Aorta (tissue), 5 donors: Measurements from ENCODE around the gene LRRC8E. TPM values are rescaled to one million over a fixed set of nuclear protein-coding genes. Genes with fewer than 3 reads are reported as not detected.
"Not testable (repeated sequence)": the region's sequence is repeated elsewhere in the genome, so short reads cannot be mapped to it uniquely, and the experiment has no call there.

Experiments
- ATAC-seq: fragments of 200-7000 bp; cut with Tn5 transposase; one replicate; pipeline ENCODE4 v1.9.1; 2022; ENCODE audit warnings: moderate library complexity; ENCODE audit not compliant: low FRiP score
- DNase-seq, 2 donors: peaks; one replicate each; pipeline ENCODE4 v3.0.0-alpha.2; 2020
- H3K27ac ChIP-seq, 2 donors: one replicate each; pipeline ENCODE4 v1.5.1; 2013; ENCODE audit warnings: low read length in 2 of 2, mild to moderate bottlenecking in 2 of 2, moderate library complexity in 2 of 2, control low read depth in 1 of 2, inconsistent platforms in 1 of 2, low read depth in 1 of 2
- H3K27me3 ChIP-seq, 2 donors: one replicate each; pipeline ENCODE4 v1.6.1; 2013; ENCODE audit warnings: control low read depth in 1 of 2, low read length in 1 of 2, mild to moderate bottlenecking in 1 of 2, moderate library complexity in 1 of 2; ENCODE audit not compliant: insufficient read depth in 2 of 2, control insufficient read depth in 1 of 2
- H3K36me3 ChIP-seq, 2 donors: one replicate each; pipeline ENCODE4 v1.6.1; 2013; ENCODE audit warnings: control low read depth in 1 of 2, low read length in 1 of 2, mild to moderate bottlenecking in 1 of 2; ENCODE audit not compliant: insufficient read depth in 2 of 2, control insufficient read depth in 1 of 2
- H3K4me1 ChIP-seq, 2 donors: one replicate each; pipeline ENCODE4 v1.6.1; 2013; ENCODE audit warnings: low read length in 2 of 2, control low read depth in 1 of 2, mild to moderate bottlenecking in 1 of 2, moderate library complexity in 1 of 2; ENCODE audit not compliant: insufficient read depth in 2 of 2, control insufficient read depth in 1 of 2
- H3K4me3 ChIP-seq, 2 donors: one replicate each; pipeline ENCODE4 v1.5.1; 2013; ENCODE audit warnings: low read length in 2 of 2, control low read depth in 1 of 2, mild to moderate bottlenecking in 1 of 2
- H3K9me3 ChIP-seq: one replicate; pipeline ENCODE4 v1.6.1; 2013; ENCODE audit warnings: mild to moderate bottlenecking, low read length; ENCODE audit not compliant: control insufficient read depth
- WGBS, 2 donors: extraction: QIAGEN DNeasy Blood & Tissue Kit; methylation state at CpG; one replicate each; pipeline ENCODE4 v1.1.7; 2013; 5-methylcytosine and 5-hydroxymethylcytosine counted together
- intact Hi-C, 2 donors: fragments of 100-400 bp; cut with DNase I; formaldehyde crosslinking; loops; one replicate each; pipeline versions ENCODE4 v1.14.2 to v1.15.0; 2022
- polyA plus RNA-seq, 2 donors: library from polyadenylated mRNA; stranded (reverse); fragments of 200-250 nt; gene quantifications; one replicate each; pipeline ENCODE4 v1.2.3, GENCODE V29; 2013
- total RNA-seq, 2 donors: library from RNA; stranded (reverse); fragmentation: NEBNext Ultra II Directional; extraction: Animal tissue kit (Norgen Biotek cat#: 25700); gene quantifications; one replicate each; pipeline ENCODE4 v1.2.1, GENCODE V29; 2021
- donor health status: healthy with polysubstance abuse.
- donor health status: Bipolar disorder and iron deficiency.
- donor health status: DM: no; HTN: no; CAD: no.
- donor health status: DM: no; HTN: no; CAD: no.
- donor health status: DM: yes; HTN: yes; CAD: no.

Gene LRRC8E
- total and polyA plus RNA-seq, 4 donors: 0.60 TPM; not detected in 3

GRCh38 chr19:7928741-7929701, 40.7 kb downstream of the LRRC8E start:
- H3K27ac ChIP-seq: peak overlapping the region; percentile 81 to 89
- H3K4me1 ChIP-seq: no peaks in the 10 kb centered on the region
- intact Hi-C loops: no loop called here
- no peak overlapping the region for H3K4me3 ChIP-seq
- H3K27me3 ChIP-seq: no peaks in the 10 kb centered on the region
- WGBS, 2 donors: 16 to 25% methylated on average over 24 of the region's 24 CpGs
- ATAC-seq (peak; percentile 40), DNase-seq (peak; percentile 82 to 91)
- H3K36me3 ChIP-seq: peaks cover 0 to 14% of the 10 kb centered on the region in 2 donors
- H3K9me3 ChIP-seq: no peaks in the 10 kb centered on the region

GRCh38 chr19:7930030-7930429, 41.7 kb downstream of the LRRC8E start:
- intact Hi-C loops, DNase-seq, H3K4me1 ChIP-seq, H3K9me3 ChIP-seq, H3K4me3 ChIP-seq, H3K27ac ChIP-seq, ATAC-seq, H3K27me3 ChIP-seq: not testable (repeated sequence)
- peaks cover 0 to 14% of the 10 kb centered on the region in 2 donors for H3K36me3 ChIP-seq
- WGBS, 2 donors: 82 to 89% methylated on average over 8 to 11 of the region's 11 CpGs

DNA sequence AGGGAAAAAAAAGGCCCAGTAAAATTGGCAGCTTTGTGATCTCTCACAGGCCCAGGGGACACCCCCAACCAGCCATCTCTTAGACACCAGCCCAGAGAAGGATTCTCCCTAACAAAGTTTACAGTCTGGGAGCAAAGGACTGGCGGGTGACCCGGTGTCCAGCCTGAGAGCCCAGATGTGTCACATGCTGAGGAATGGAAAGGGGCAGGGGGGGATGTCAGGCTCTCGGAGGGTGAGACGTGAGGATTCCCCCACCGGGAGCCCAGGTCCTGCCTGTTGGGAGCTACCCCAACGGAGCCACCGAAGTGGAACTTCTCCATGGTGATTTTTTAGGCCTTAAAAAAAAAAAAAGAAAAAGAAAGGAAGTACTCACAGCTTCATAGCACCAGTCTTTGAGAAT, 42.5 kb downstream of the LRRC8E start:
- intact Hi-C loops: no loop called here
- no peaks in the 10 kb centered on the region for H3K4me1 ChIP-seq
- H3K27me3 ChIP-seq: no peaks in the 10 kb centered on the region
- no peak overlapping the region for H3K27ac ChIP-seq
- H3K4me3 ChIP-seq: no peak overlapping the region
- DNase-seq (no peak), ATAC-seq (no peak)
- WGBS, 2 donors: 17 to 49% methylated on average over 7 of the region's 7 CpGs
- H3K9me3 ChIP-seq: no peaks in the 10 kb centered on the region
- H3K36me3 ChIP-seq: peaks cover 0 to 14% of the 10 kb centered on the region in 2 donors

DNA sequence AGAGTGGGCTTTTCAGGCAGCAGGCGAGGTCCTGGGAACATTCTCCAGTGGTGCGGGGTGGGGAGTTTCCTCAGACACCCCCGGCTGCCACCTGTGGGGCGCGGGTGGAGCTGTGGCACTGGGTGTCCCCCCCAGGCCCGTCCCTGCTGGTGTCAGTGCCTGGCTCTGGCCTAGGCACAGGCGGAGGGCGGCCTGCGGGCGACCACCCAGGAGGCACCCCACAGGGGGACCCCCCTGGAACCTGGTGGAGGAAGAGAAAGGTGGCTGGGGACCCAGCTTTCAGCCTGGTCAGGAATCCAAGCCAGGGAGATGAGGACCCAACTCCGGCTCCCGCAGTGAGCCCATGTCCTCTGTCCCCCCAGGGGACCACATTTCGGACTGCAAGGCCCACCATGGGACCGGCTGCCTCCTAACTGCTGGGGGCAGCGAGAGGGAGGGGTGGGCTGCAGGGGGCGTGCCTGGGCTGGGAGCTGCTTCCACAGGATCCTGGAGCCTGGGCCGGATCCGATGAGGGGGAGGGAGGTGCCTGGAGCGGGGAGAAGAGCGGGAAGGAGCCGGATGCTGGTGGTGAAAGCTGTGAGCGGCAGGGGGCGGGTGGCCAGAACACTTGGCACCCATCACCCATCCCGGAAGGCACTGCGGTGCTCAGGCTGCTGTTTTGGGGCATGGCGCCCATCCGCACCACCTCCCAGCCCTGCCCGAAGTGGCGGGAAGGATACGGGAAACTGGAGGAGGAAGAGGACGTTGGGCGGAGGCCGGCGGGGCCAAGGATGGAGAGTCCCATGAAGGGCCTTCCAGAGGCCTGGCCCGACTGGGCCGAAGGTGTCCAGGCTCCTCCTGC, 43.1 kb downstream of the LRRC8E start:
- Histone ChIP-seq H3K9me3 (no peaks in the 10 kb centered on the region), H3K36me3 (peaks cover 0 to 14% of the 10 kb centered on the region in 2 donors), H3K27ac (no peak overlapping the region), H3K4me1 (no peaks in the 10 kb centered on the region), H3K27me3 (no peaks in the 10 kb centered on the region), H3K4me3 (no peak overlapping the region)
- intact Hi-C loops: no loop called here
- no peak for ATAC-seq
- DNase-seq: peak in 1 of 2 donors; percentile 49
- 60 to 77% methylated on average over 34 to 36 of the region's 36 CpGs for WGBS, 2 donors

DNA sequence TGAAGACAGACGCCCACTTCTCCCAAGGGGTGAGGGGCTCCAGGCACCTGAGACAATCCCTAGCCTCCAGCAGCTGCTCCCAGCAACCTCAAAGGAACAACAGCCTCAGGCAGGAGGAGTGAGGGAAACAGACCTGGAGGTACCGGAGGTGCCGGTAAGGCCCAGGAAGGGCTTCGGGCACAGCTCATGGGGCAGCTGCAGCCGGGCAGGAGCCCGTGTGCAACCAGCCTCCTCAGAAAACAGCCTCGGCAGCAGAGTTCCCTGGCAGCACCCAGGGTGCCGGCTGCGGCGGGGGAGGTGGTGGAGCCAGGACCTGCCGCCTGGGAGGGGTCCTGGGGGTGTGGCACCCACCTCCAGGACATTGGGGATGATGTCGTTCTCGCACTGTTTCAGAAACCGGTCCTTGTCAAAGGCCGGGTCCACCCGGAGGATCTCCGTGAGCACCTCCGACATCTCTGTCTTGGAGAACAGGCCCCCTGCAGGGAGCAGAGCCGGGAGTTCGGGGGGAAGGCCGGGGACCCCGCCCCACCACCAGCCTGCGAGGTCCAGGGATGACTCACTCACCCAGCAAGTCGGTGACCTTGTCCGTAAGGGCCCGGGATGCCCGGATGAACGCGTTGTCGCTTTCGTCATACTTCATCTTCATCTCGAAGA, 44.1 kb downstream of the LRRC8E start:
- Histone ChIP-seq H3K9me3 (no peaks in the 10 kb centered on the region), H3K27me3 (no peaks in the 10 kb centered on the region), H3K27ac (no peak overlapping the region), H3K4me1 (no peaks in the 10 kb centered on the region), H3K4me3 (no peak overlapping the region), H3K36me3 (peaks cover 0 to 17% of the 10 kb centered on the region in 2 donors)
- DNase-seq: no peak
- no peak for ATAC-seq
- intact Hi-C loops: no loop called here
- WGBS, 2 donors: 91 to 93% methylated on average over 32 of the region's 32 CpGs

- no peak overlapping the region for H3K27ac ChIP-seq
- no peaks in the 10 kb centered on the region for H3K9me3 ChIP-seq
- H3K4me1 ChIP-seq: no peaks in the 10 kb centered on the region
- H3K36me3 ChIP-seq: peaks cover 0 to 19% of the 10 kb centered on the region in 2 donors
- H3K4me3 ChIP-seq: no peak overlapping the region
- ATAC-seq (no peak), DNase-seq (no peak)
- no peaks in the 10 kb centered on the region for H3K27me3 ChIP-seq
- intact Hi-C loops: no loop called here
- WGBS, 2 donors: 90 to 93% methylated on average over 10 of the region's 10 CpGs
Measured at GRCh38 chr19:7932930-7933300, 44.6 kb downstream of the LRRC8E start.

GRCh38 chr19:7933411-7933810, 45.1 kb downstream of the LRRC8E start:
- DNase-seq (no peak), ATAC-seq (no peak)
- WGBS, 2 donors: 87 to 88% methylated on average over 14 of the region's 14 CpGs
- H3K9me3 ChIP-seq: no peaks in the 10 kb centered on the region
- H3K27ac ChIP-seq: no peak overlapping the region
- no peaks in the 10 kb centered on the region for H3K4me1 ChIP-seq
- no peak overlapping the region for H3K4me3 ChIP-seq
- no peaks in the 10 kb centered on the region for H3K27me3 ChIP-seq
- H3K36me3 ChIP-seq: peaks cover 0 to 19% of the 10 kb centered on the region in 2 donors
- intact Hi-C loops: no loop called here

GRCh38 chr19:7933828-7934725, 45.8 kb downstream of the LRRC8E start:
- Histone ChIP-seq H3K4me1 (no peaks in the 10 kb centered on the region), H3K4me3 (no peak overlapping the region), H3K27me3 (no peaks in the 10 kb centered on the region), H3K36me3 (peaks cover 0 to 19% of the 10 kb centered on the region in 2 donors), H3K9me3 (no peaks in the 10 kb centered on the region), H3K27ac (no peak overlapping the region)
- no peak for DNase-seq
- intact Hi-C loops: no loop called here
- WGBS, 2 donors: 87% methylated on average over 54 to 55 of the region's 55 CpGs
- no peak for ATAC-seq
